ENCODE data around the gene EPN1.

- TF ChIP-seq CTCF (IDR thresholded peaks at IDR 0.05) (no peak), POLR2AphosphoS5 (IDR thresholded peaks at IDR 0.05) (no peak), POLR2A (IDR thresholded peaks at IDR 0.05) (no peak)
These were observed 45.8 kb downstream of the EPN1 start for GRCh38 chr19:55720801-55721200.

All from transverse colon (tissue), 4 donors.